Measurements from ENCODE around the gene DOCK7. TPM values are rescaled to one million over a fixed set of nuclear protein-coding genes. Genes with fewer than 3 reads are reported as not detected.

The DOCK7 gene
- total RNA-seq, 2 experiments from 2014 or later = 6.6 to 16.8 TPM

DNA sequence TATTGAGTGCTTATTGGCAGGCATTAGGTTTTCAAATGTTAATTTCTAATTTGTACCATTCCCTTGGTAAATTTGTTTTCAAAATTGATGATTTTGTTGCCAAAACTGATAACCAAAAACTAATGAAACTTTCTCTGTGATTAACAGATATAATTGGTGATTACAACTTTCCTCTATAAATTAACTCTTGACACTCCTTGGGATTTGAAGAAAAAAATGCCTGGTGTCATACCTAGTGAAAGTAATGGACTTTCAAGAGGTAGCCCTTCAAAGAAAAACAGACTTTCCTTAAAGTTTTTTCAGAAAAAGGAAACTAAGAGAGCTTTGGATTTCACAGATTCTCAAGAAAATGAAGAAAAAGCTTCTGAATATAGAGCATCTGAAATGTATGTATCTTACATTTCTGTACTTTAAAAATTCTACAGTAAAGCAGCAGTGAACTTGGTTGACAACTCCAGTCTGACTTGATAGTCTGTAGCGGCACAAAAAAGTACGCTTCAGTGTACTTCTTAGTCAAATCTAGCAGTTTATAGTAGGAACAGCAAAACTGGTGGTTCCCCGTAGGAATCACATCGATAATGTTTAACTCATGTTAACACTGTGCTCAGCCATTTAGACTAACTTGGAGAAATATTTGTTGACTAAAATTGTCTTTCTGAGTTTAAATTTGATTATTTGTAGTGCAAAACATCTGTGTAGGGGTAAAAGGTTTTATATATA, 248.4 kb downstream of the DOCK7 start:
- Mint-ChIP-seq H3K4me1 (ENCODE audit: low read depth) (peaks cover 22% of the 10 kb centered on the region), H3K27ac (no peak overlapping the region), H3K27me3 (no peaks in the 10 kb centered on the region), H3K4me3 (peak overlapping the region; percentile 92), H3K36me3 (ENCODE audit: low read depth) (peaks cover 47% of the 10 kb centered on the region), H3K9me3 (no peaks in the 10 kb centered on the region)
- intact Hi-C loops (cut with micrococcal nuclease) = no loop called here
- no peak for DNase-seq
- CTCF ChIA-PET = no interaction called here
- TF ChIP-seq CTCF (IDR thresholded peaks at IDR 0.05) = no peak
- POLR2A ChIA-PET = no interaction called here
- no peak for ATAC-seq

DNA sequence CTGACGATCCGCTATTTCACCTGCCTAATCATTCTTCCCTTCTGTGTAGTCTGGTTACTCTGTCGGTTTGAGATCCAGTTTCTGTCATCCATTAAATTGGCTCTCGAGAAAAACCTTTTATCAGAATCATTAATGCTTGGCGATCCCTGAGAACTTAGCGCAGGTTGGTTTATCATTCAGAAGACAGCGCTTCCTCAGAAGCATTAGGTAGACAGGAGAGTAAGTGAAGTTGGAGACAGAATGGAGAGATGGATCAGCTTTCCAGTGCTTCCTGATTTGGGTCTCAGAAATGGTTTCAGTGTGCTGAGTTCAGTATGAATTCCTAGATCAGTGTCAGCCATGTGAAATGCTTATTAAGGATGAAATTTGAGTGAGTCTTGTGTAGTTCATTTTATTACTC, 250.0 kb downstream of the DOCK7 start:
- H3K9me3 Mint-ChIP-seq = no peaks in the 10 kb centered on the region
- ChIA-PET POLR2A (interaction anchor here (0.5 to 3.0 kb wide), 3 partner anchors 9 to 34 kb away, joined by 3 to 15 read pairs (median 3); no protein-coding TSS in a partner anchor), CTCF (no interaction called here)
- no peaks in the 10 kb centered on the region for H3K27me3 Mint-ChIP-seq
- peak overlapping the region; percentile 91 for H3K27ac Mint-ChIP-seq
- no peak for TF ChIP-seq CTCF (IDR thresholded peaks at IDR 0.05)
- peaks cover 19% of the 10 kb centered on the region for H3K4me1 Mint-ChIP-seq (ENCODE audit: low read depth)
- intact Hi-C loops (cut with micrococcal nuclease) = no loop called here
- H3K4me3 Mint-ChIP-seq = peak overlapping the region; percentile 92
- peaks cover 39% of the 10 kb centered on the region for H3K36me3 Mint-ChIP-seq (ENCODE audit: low read depth)
- DNase-seq (no peak), ATAC-seq (no peak)

GRCh38 chr1:62437273-62437940, 250.8 kb downstream of the DOCK7 start:
- Mint-ChIP-seq H3K4me1 (ENCODE audit: low read depth) (peaks cover 19% of the 10 kb centered on the region), H3K27ac (peak overlapping the region; percentile 99), H3K9me3 (no peaks in the 10 kb centered on the region), H3K4me3 (peak overlapping the region; percentile 92), H3K27me3 (no peaks in the 10 kb centered on the region), H3K36me3 (ENCODE audit: low read depth) (peaks cover 39% of the 10 kb centered on the region)
- ATAC-seq = no peak
- DNase-seq = peak; percentile 45
- no peak for TF ChIP-seq CTCF (IDR thresholded peaks at IDR 0.05)
- ChIA-PET POLR2A (interaction anchor here (0.5 to 3.3 kb wide), 6 partner anchors 8 to 1360 kb away, joined by 3 to 15 read pairs (median 3); no protein-coding TSS in a partner anchor), CTCF (interaction anchor here (1.5 kb wide), 1 partner anchor 12 kb away, joined by 4 read pairs; no protein-coding TSS in a partner anchor)
- intact Hi-C loops (cut with micrococcal nuclease) = loop anchor here (2.0 kb wide), 1 partner anchor 347 kb away; the partner anchor contains the start of gene ATG4C

- Mint-ChIP-seq H3K27ac (peak within 1 kb of the TSS; percentile 99), H3K36me3 (ENCODE audit: low read depth) (peaks cover 36% of the 10 kb centered on the region), H3K27me3 (no peaks in the 10 kb centered on the region), H3K9me3 (no peaks in the 10 kb centered on the region), H3K4me3 (peak within 1 kb of the TSS; percentile 92), H3K4me1 (ENCODE audit: low read depth) (peaks cover 18% of the 10 kb centered on the region)
- ATAC-seq = peak; percentile 84
- intact Hi-C loops (cut with micrococcal nuclease) = loop anchor here (2.0 kb wide), 1 partner anchor 348 kb away; the partner anchor contains the start of gene ATG4C
- TF ChIP-seq CTCF (IDR thresholded peaks at IDR 0.05) = no peak
- CTCF ChIA-PET = interaction anchor here (1.5 kb wide), 1 partner anchor 12 kb away, joined by 4 read pairs; no protein-coding TSS in a partner anchor
- POLR2A ChIA-PET = interaction anchor here (0.6 to 3.3 kb wide), 11 partner anchors 9 to 1360 kb away, joined by 3 to 15 read pairs (median 4); partner anchors contain the start of gene DOCK7
- DNase-seq = peak; percentile 99
Observed at GRCh38 chr1:62436466-62437272, 251.5 kb downstream of the DOCK7 start, which contains the start of gene USP1. USP1 (plus strand) TSS chr1:62437049; CDS start chr1:62439868, 2,819 bp downstream.

Data from activated CD8-positive, alpha-beta T cell treated with anti-CD3 and anti-CD28 coated beads for 36 hours (primary cell).